ENCODE data around the gene ROBO3.

Gene ROBO3

GRCh38 chr11:124875943-124876817 lies 10.9 kb downstream of the ROBO3 start:
- no peak for FAIRE-seq

GRCh38 chr11:124876818-124877630 lies 11.8 kb downstream of the ROBO3 start:
- no peak for FAIRE-seq

GRCh38 chr11:124877631-124877909 lies 12.3 kb downstream of the ROBO3 start:
- no peak for FAIRE-seq

GRCh38 chr11:124877910-124878758 lies 12.9 kb downstream of the ROBO3 start:
- FAIRE-seq = no peak

- no peak for FAIRE-seq
These were observed 13.7 kb downstream of the ROBO3 start for GRCh38 chr11:124878759-124879492.

GRCh38 chr11:124879493-124880289 lies 14.5 kb downstream of the ROBO3 start:
- no peak for FAIRE-seq

- no peak for FAIRE-seq
These were observed 15.0 kb downstream of the ROBO3 start for GRCh38 chr11:124880290-124880611.

GRCh38 chr11:124880958-124881357 lies 15.7 kb downstream of the ROBO3 start:
- no peak for FAIRE-seq

GRCh38 chr11:124882339-124883071 lies 17.3 kb downstream of the ROBO3 start:
- no peak for FAIRE-seq

GRCh38 chr11:124884340-124884739 lies 19.1 kb downstream of the ROBO3 start:
- no peak for FAIRE-seq

- no peak for FAIRE-seq
These were observed 19.7 kb downstream of the ROBO3 start for GRCh38 chr11:124884869-124885479.

- no peak for FAIRE-seq
These were observed 21.2 kb downstream of the ROBO3 start for GRCh38 chr11:124886476-124886875.

GRCh38 chr11:124886978-124887666 lies 21.9 kb downstream of the ROBO3 start:
- FAIRE-seq = no peak

- FAIRE-seq = no peak
These were observed 22.4 kb downstream of the ROBO3 start for GRCh38 chr11:124887667-124888013.

- no peak for FAIRE-seq
These were observed 24.2 kb downstream of the ROBO3 start for GRCh38 chr11:124889191-124890091.

GRCh38 chr11:124890151-124890550 lies 24.9 kb downstream of the ROBO3 start:
- no peak for FAIRE-seq

- FAIRE-seq = no peak
These were observed 25.6 kb downstream of the ROBO3 start for GRCh38 chr11:124890683-124891372.

GRCh38 chr11:124891373-124891861 lies 26.2 kb downstream of the ROBO3 start:
- no peak for FAIRE-seq

Measured in colon (tissue), 2 donors.